ENCODE data around the gene CCDC150.

GRCh38 chr2:196613302-196613701, 26.2 kb upstream of the CCDC150 start:
- no peak for TF ChIP-seq CTCF (conservative IDR thresholded peaks at IDR 0.05)
- TF ChIP-seq ZFX (IDR thresholded peaks at IDR 0.05), result no peak

Data from C4-2B (cell line).